Kidney (tissue), 14 donors: ENCODE measurements around the gene DOCK10. TPM values are rescaled to one million over a fixed set of nuclear protein-coding genes. Genes with fewer than 3 reads are reported as not detected.

ENCODE experiments used
- DNase-seq, 5 donors: peaks; one replicate each; pipeline ENCODE4 v3.0.0-alpha.2; 2013 to 2020
- FAIRE-seq: peaks from 2 replicates; lab custom pipeline; 2012; peaks lifted over from hg19 to GRCh38; lab: Jason Lieb, UNC
- H3K27ac ChIP-seq, 2 donors: one replicate each; pipeline ENCODE4 v1.7.0; 2013; ENCODE audit warnings: low read depth in 2 of 2, low read length in 2 of 2, inconsistent platforms in 1 of 2
- H3K27me3 ChIP-seq: one replicate; pipeline ENCODE4 v1.7.1; 2013; ENCODE audit warnings: low read length, inconsistent platforms; ENCODE audit not compliant: control insufficient read depth, insufficient read depth
- H3K36me3 ChIP-seq, 3 donors: one replicate each; pipeline versions ENCODE4 v1.7.0 to v1.7.1; 2013; ENCODE audit warnings: low read length in 3 of 3, control low read depth in 1 of 3, inconsistent platforms in 1 of 3; ENCODE audit not compliant: insufficient read depth in 3 of 3, control insufficient read depth in 2 of 3
- H3K4me1 ChIP-seq, 3 donors: one replicate each; pipeline versions ENCODE4 v1.7.0 to v1.7.1; 2013; ENCODE audit warnings: low read length in 3 of 3, inconsistent platforms in 1 of 3, low read depth in 1 of 3; ENCODE audit not compliant: control insufficient read depth in 2 of 3, insufficient read depth in 2 of 3
- H3K4me3 ChIP-seq, 3 donors: one replicate each; pipeline versions ENCODE4 v1.7.0 to v1.8.1; 2013; ENCODE audit warnings: low read length in 3 of 3, control low read depth in 1 of 3, inconsistent platforms in 1 of 3
- H3K9ac ChIP-seq, 3 donors: one replicate each; pipeline versions ENCODE4 v1.7.0 to v1.7.1; 2013; ENCODE audit warnings: low read length in 3 of 3, control low read depth in 1 of 3, inconsistent platforms in 1 of 3
- H3K9me3 ChIP-seq, 3 donors: one replicate each; pipeline versions ENCODE4 v1.7.0 to v1.7.1; 2013; ENCODE audit warnings: low read length in 3 of 3, control low read depth in 1 of 3, inconsistent platforms in 1 of 3; ENCODE audit not compliant: control insufficient read depth in 2 of 3, insufficient read depth in 1 of 3
- CTCF ChIP-seq: IDR thresholded peaks from 3 replicates; pipeline ENCODE4 v1.5.1; 2012; ENCODE audit warnings: mild to moderate bottlenecking, moderate library complexity, borderline replicate concordance; ENCODE audit not compliant: insufficient read depth; ENCODE audit errors: extremely low read depth
- intact Hi-C: fragments of 100-400 bp; cut with DNase I; formaldehyde crosslinking; loops from one replicate; pipeline ENCODE4 v1.11.1; 2022
- polyA plus RNA-seq: library from polyadenylated mRNA; stranded (reverse); fragments of 350-450 nt; fragmentation: Illumina TruSeq; extraction: RNeasy Lipid Tissue Mini Kit (QIAGEN cat#74804); gene quantifications from one replicate; pipeline ENCODE4 v1.2.3, GENCODE V29; 2014; ENCODE audit warnings: low read depth, low replicate concordance; ENCODE audit not compliant: insufficient read depth
- total RNA-seq: library from RNA; stranded (reverse); fragmentation: NEBNext Ultra II Directional; extraction: Animal tissue kit (Norgen Biotek cat#: 25700); gene quantifications from one replicate; pipeline ENCODE4 v1.2.1, GENCODE V29; 2021
- donor health status: control.
- donor health status: control.
- donor health status: control.
- donor health status: control.
- donor health status: control.
- donor health status: DM: yes; HTN: yes; CAD: no.
- donor health status: Normal renal cell carcinoma (clear cell type).

Gene DOCK10
- total and polyA plus RNA-seq, 2 donors from 2014 or later, result 2.1 to 33.8 TPM

GRCh38 chr2:224777559-224777930 is 264.7 kb downstream of the DOCK10 start:
- TF ChIP-seq CTCF, result no peak
- H3K36me3 ChIP-seq, result no peaks in the 10 kb centered on the region
- no peak for DNase-seq
- no peak overlapping the region for H3K4me3 ChIP-seq
- intact Hi-C loops, result no loop called here
- no peak overlapping the region for H3K27ac ChIP-seq
- no peaks in the 10 kb centered on the region for H3K9me3 ChIP-seq
- H3K4me1 ChIP-seq, result no peaks in the 10 kb centered on the region
- FAIRE-seq, result no peak
- H3K9ac ChIP-seq, result no peak overlapping the region
- no peaks in the 10 kb centered on the region for H3K27me3 ChIP-seq

GRCh38 chr2:224776795-224777558 is 265.3 kb downstream of the DOCK10 start:
- Histone ChIP-seq H3K4me3 (no peak overlapping the region), H3K9ac (no peak overlapping the region), H3K36me3 (no peaks in the 10 kb centered on the region), H3K4me1 (no peaks in the 10 kb centered on the region), H3K27ac (no peak overlapping the region), H3K9me3 (no peaks in the 10 kb centered on the region), H3K27me3 (no peaks in the 10 kb centered on the region)
- intact Hi-C loops, result no loop called here
- no peak for DNase-seq
- TF ChIP-seq CTCF, result no peak
- FAIRE-seq, result no peak

- no peak overlapping the region for H3K9ac ChIP-seq
- intact Hi-C loops, result no loop called here
- H3K4me1 ChIP-seq, result no peaks in the 10 kb centered on the region
- H3K27ac ChIP-seq, result no peak overlapping the region
- no peaks in the 10 kb centered on the region for H3K9me3 ChIP-seq
- H3K36me3 ChIP-seq, result no peaks in the 10 kb centered on the region
- no peaks in the 10 kb centered on the region for H3K27me3 ChIP-seq
- DNase-seq (peak in 1 of 5 donors; percentile 69), FAIRE-seq (no peak)
- TF ChIP-seq CTCF, result no peak
- H3K4me3 ChIP-seq, result no peak overlapping the region
Observed at GRCh38 chr2:224775647-224776046, 266.6 kb downstream of the DOCK10 start.
